GM23338 (cell line): ENCODE data around the gene GNLY. TPM values are rescaled to one million over a fixed set of nuclear protein-coding genes. Genes with fewer than 3 reads are reported as not detected.

Source experiments
- ATAC-seq: fragments of 200-7000 bp; cut with Tn5 transposase; 3 replicates; pipeline ENCODE4 v1.9.1; 2020
- DNase-seq: peaks from one replicate; pipeline ENCODE4 v3.0.0-alpha.2; 2015; ENCODE audit warnings: low spot score
- H2AFZ ChIP-seq: fragments of 200-600 bp; sonication (generic); 2 replicates; pipeline ENCODE4 v1.8.0; 2016; ENCODE audit warnings: antibody characterized with exemption, mild to moderate bottlenecking, moderate library complexity
- H3F3A ChIP-seq: fragments of 200-600 bp; sonication (generic); replicated peaks from 2 replicates; pipeline ENCODE4 v1.8.0; 2017; ENCODE audit warnings: antibody characterized with exemption, mixed run types, low read depth
- H3K27ac ChIP-seq: fragments of 200-600 bp; sonication (generic); 2 replicates; pipeline ENCODE4 v1.6.1; 2016; ENCODE audit warnings: low read depth
- H3K27me3 ChIP-seq: fragments of 200-600 bp; sonication (generic); 2 replicates; pipeline ENCODE4 v1.8.0; 2016; ENCODE audit warnings: mild to moderate bottlenecking, mixed run types, moderate library complexity; ENCODE audit not compliant: insufficient read depth
- H3K36me3 ChIP-seq: fragments of 200-600 bp; sonication (generic); 2 replicates; pipeline ENCODE4 v1.8.0; 2016; ENCODE audit warnings: mild to moderate bottlenecking; ENCODE audit not compliant: insufficient read depth
- H3K4me1 ChIP-seq: fragments of 200-600 bp; sonication (generic); 2 replicates; pipeline ENCODE4 v1.8.0; 2016; ENCODE audit warnings: mild to moderate bottlenecking, moderate library complexity; ENCODE audit not compliant: insufficient read depth
- H3K4me2 ChIP-seq: fragments of 200-600 bp; sonication (generic); 2 replicates; pipeline ENCODE4 v1.7.1; 2017; ENCODE audit warnings: mixed run types
- H3K4me3 ChIP-seq: fragments of 200-600 bp; sonication (generic); 2 replicates; pipeline ENCODE4 v1.6.1; 2016; ENCODE audit warnings: mixed run types
- H3K79me2 ChIP-seq: fragments of 200-600 bp; sonication (generic); replicated peaks from 2 replicates; pipeline ENCODE4 v1.8.0; 2017; ENCODE audit warnings: mild to moderate bottlenecking; ENCODE audit not compliant: insufficient read depth
- H3K9me2 ChIP-seq: fragments of 200-600 bp; sonication (generic); 2 replicates; pipeline ENCODE4 v1.8.0; 2017; ENCODE audit not compliant: insufficient read depth
- H4K20me1 ChIP-seq: fragments of 200-600 bp; sonication (generic); replicated peaks from 2 replicates; pipeline ENCODE4 v1.8.0; 2017; ENCODE audit warnings: mild to moderate bottlenecking; ENCODE audit not compliant: insufficient read depth
- H3K27ac Mint-ChIP-seq: 2 replicates; pipeline ENCODE4 v1.8.0; 2020; ENCODE audit warnings: inconsistent platforms, mild to moderate bottlenecking, moderate library complexity, mixed read lengths
- H3K27me3 Mint-ChIP-seq: 3 replicates; pipeline ENCODE4 v1.8.0; 2022; ENCODE audit warnings: low read depth, mild to moderate bottlenecking, moderate library complexity, mixed read lengths, inconsistent platforms; ENCODE audit not compliant: insufficient read depth, poor library complexity
- H3K36me3 Mint-ChIP-seq: 3 replicates; pipeline ENCODE4 v1.8.0; 2021; ENCODE audit warnings: low read depth, mild to moderate bottlenecking, inconsistent platforms, moderate library complexity, mixed read lengths
- H3K4me1 Mint-ChIP-seq: 3 replicates; pipeline ENCODE4 v1.8.0; 2020; ENCODE audit warnings: mild to moderate bottlenecking, inconsistent platforms, mixed read lengths
- H3K4me3 Mint-ChIP-seq: 3 replicates; pipeline ENCODE4 v1.8.0; 2021; ENCODE audit warnings: moderate library complexity, mild to moderate bottlenecking, inconsistent platforms, mixed read lengths
- H3K9me3 Mint-ChIP-seq: 3 replicates; pipeline ENCODE4 v1.8.0; 2020; ENCODE audit warnings: moderate library complexity, mild to moderate bottlenecking, inconsistent platforms, mixed read lengths
- EZH2 ChIP-seq: fragments of 200-600 bp; sonication (generic); IDR thresholded peaks from one replicate; pipeline ENCODE4 v1.8.0; 2017; ENCODE audit warnings: antibody characterized with exemption, mild to moderate bottlenecking, low read depth; ENCODE audit not compliant: unreplicated experiment
- EZH2phosphoT487 ChIP-seq: fragments of 200-600 bp; sonication (generic); IDR thresholded peaks from one replicate; pipeline ENCODE4 v1.8.1; 2018; ENCODE audit warnings: antibody characterized with exemption; ENCODE audit not compliant: unreplicated experiment
- JUNB ChIP-seq: IDR thresholded peaks from one replicate; pipeline ENCODE4 v1.6.1; 2016; ENCODE audit warnings: antibody characterized with exemption; ENCODE audit not compliant: unreplicated experiment
- NANOG ChIP-seq: IDR thresholded peaks from 2 replicates; pipeline ENCODE4 v1.6.1; 2016; ENCODE audit warnings: antibody characterized with exemption, borderline replicate concordance
- POLR2AphosphoS5 ChIP-seq: IDR thresholded peaks from 2 replicates; pipeline ENCODE4 v1.6.1; 2016; ENCODE audit warnings: antibody characterized with exemption, low read depth
- REST ChIP-seq: IDR thresholded peaks from one replicate; pipeline ENCODE4 v1.6.1; 2018; ENCODE audit warnings: antibody characterized with exemption; ENCODE audit not compliant: unreplicated experiment
- STAT1 ChIP-seq: IDR thresholded peaks from one replicate; pipeline ENCODE4 v1.6.1; 2016; ENCODE audit warnings: antibody characterized with exemption; ENCODE audit not compliant: unreplicated experiment
- ZNF331 ChIP-seq: fragments of 250-450 bp; sonication (Bioruptor Pico); IDR thresholded peaks from 2 replicates; pipeline ENCODE4 v1.5.0; 2020; ENCODE audit warnings: low read depth, mild to moderate bottlenecking, moderate library complexity
- polyA plus RNA-seq: library from polyadenylated mRNA; unstranded; fragments of >200 nt; fragmentation: Nextera tagmentation; extraction: Ambion mirVana; gene quantifications from 2 replicates; pipeline ENCODE4 v1.2.1, GENCODE V29; 2016
- total RNA-seq: library from RNA; depleted of rRNA; stranded (reverse); fragments of >200 nt; shearing (Covaris generic); gene quantifications from 2 replicates; pipeline ENCODE4 v1.2.3, GENCODE V29; 2014
- TF ChIP-seq, protein P1 (sequence below), 2 experiments: fragments of 200-600 bp in 1 of 2; sonication (generic) in 1 of 2; conservative IDR thresholded peaks; 2 replicates each; pipeline versions ENCODE4 v1.5.1 to v1.6.1; 2016 to 2017; ENCODE audit warnings: antibody characterized with exemption in 2 of 2, low read depth in 2 of 2, mild to moderate bottlenecking in 2 of 2, moderate library complexity in 1 of 2

Gene GNLY
- total and polyA plus RNA-seq, 2 experiments from 2014 or later, result not detected

DNA sequence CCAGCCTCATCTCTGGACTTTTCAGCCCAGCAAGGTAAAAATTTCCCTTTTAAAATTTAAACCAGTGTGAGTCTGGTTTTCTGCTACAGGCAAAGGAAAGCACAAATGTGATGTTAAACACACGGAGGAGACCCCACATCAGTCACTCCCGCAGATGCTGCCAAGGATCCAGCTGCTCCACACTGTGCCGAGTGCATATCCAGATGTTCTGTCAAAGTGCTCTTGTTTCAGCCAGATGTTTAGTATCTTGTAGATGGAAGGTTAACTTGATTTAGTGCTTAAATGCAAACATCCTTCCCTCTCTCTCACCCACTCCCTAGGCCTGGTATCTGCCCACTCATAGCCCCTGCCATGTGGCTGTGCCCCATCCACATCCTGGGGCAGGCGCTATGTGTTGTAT, 43.8 kb downstream of the GNLY start:
- Mint-ChIP-seq H3K4me1 (peaks cover 12% of the 10 kb centered on the region), H3K4me3 (no peak overlapping the region), H3K27ac (no peak overlapping the region), H3K36me3 (no peaks in the 10 kb centered on the region), H3K9me3 (no peaks in the 10 kb centered on the region), H3K27me3 (peaks cover 6% of the 10 kb centered on the region)
- ATAC-seq (no peak), DNase-seq (no peak)
- Histone ChIP-seq H3K27ac (no peak overlapping the region), H3K4me2 (no peak overlapping the region), H3K36me3 (no peaks in the 10 kb centered on the region), H3K4me3 (no peak overlapping the region), H3K9me2 (no peaks in the 10 kb centered on the region), H4K20me1 (no peaks in the 10 kb centered on the region), H3K27me3 (no peaks in the 10 kb centered on the region), H3K79me2 (no peaks in the 10 kb centered on the region), H3F3A (no peaks in the 10 kb centered on the region), H2AFZ (no peak overlapping the region), H3K4me1 (0 out of 2 replicates have a peak, but pooled peaks cover 7% of the 10 kb centered on the region)
- no peak for TF ChIP-seq REST

DNA sequence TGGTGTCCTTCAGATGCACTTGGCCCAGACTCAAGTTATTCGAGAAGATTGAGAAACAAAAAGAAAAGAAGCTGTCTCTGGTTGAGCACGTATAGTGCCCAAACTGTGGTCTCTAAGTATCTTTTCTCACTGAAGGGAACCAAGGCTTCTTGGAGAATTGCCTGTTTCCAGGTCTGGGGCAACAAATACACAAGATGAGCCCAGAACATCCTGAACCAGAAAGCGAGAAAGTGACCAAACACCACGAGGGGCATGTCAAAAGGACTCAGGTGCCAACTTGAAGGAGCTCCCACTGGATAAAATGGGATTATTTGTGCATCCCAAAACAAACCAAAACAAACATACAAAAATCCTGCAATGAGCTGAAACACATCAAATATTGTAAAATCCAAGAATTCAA, 46.0 kb downstream of the GNLY start:
- H3K79me2 ChIP-seq, result no peaks in the 10 kb centered on the region
- no peaks in the 10 kb centered on the region; the same call in 2 of the 3 replicates for H3K36me3 Mint-ChIP-seq
- H3K4me3 ChIP-seq, result no peak overlapping the region
- 0 out of 2 replicates have a peak, but pooled peaks cover 7% of the 10 kb centered on the region for H3K4me1 ChIP-seq
- H3K4me1 Mint-ChIP-seq, result peaks cover 15% of the 10 kb centered on the region
- no peaks in the 10 kb centered on the region for H3K36me3 ChIP-seq
- ATAC-seq (no peak), DNase-seq (no peak)
- H3K4me3 Mint-ChIP-seq, result no peak overlapping the region
- TF ChIP-seq EZH2, result no peak
- TF ChIP-seq REST, result no peak
- TF ChIP-seq JUNB, result no peak
- TF ChIP-seq EZH2phosphoT487, result no peak
- TF ChIP-seq ZNF331, result no peak
- no peak for TF ChIP-seq POLR2AphosphoS5
- TF ChIP-seq, protein P1, sequence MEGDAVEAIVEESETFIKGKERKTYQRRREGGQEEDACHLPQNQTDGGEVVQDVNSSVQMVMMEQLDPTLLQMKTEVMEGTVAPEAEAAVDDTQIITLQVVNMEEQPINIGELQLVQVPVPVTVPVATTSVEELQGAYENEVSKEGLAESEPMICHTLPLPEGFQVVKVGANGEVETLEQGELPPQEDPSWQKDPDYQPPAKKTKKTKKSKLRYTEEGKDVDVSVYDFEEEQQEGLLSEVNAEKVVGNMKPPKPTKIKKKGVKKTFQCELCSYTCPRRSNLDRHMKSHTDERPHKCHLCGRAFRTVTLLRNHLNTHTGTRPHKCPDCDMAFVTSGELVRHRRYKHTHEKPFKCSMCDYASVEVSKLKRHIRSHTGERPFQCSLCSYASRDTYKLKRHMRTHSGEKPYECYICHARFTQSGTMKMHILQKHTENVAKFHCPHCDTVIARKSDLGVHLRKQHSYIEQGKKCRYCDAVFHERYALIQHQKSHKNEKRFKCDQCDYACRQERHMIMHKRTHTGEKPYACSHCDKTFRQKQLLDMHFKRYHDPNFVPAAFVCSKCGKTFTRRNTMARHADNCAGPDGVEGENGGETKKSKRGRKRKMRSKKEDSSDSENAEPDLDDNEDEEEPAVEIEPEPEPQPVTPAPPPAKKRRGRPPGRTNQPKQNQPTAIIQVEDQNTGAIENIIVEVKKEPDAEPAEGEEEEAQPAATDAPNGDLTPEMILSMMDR (conservative IDR thresholded peaks at IDR 0.05; ENCODE audit: low read depth in 2 of 2), result no peak
- TF ChIP-seq NANOG, result no peak
- no peak for TF ChIP-seq STAT1
- no peaks in the 10 kb centered on the region for H3F3A ChIP-seq
- no peaks in the 10 kb centered on the region for H3K27me3 ChIP-seq
- H3K9me2 ChIP-seq, result no peaks in the 10 kb centered on the region
- no peaks in the 10 kb centered on the region for H3K9me3 Mint-ChIP-seq
- H3K27ac ChIP-seq, result no peak overlapping the region
- H4K20me1 ChIP-seq, result no peaks in the 10 kb centered on the region
- H2AFZ ChIP-seq, result no peak overlapping the region
- H3K4me2 ChIP-seq, result no peak overlapping the region
- H3K27ac Mint-ChIP-seq, result no peak overlapping the region
- peaks cover 11% of the 10 kb centered on the region for H3K27me3 Mint-ChIP-seq
